Measurements from ENCODE around the gene DYNC1I1.

Gene DYNC1I1

GRCh38 chr7:96144260-96144526, 371.8 kb downstream of the DYNC1I1 start:
- DNase-seq (ENCODE audit: low spot score), result no peak

Measured in AG08395 (cell line).